SIG-M5 (cell line): ENCODE measurements around the gene TSSK2.
A peak's percentile ranks its signal among the peaks of the same experiment; 100 is the strongest.

Experiments
- DNase-seq: peaks from one replicate; lab custom pipeline; 2025; lab: John Stamatoyannopoulos, UW

TSSK2 gene

DNA sequence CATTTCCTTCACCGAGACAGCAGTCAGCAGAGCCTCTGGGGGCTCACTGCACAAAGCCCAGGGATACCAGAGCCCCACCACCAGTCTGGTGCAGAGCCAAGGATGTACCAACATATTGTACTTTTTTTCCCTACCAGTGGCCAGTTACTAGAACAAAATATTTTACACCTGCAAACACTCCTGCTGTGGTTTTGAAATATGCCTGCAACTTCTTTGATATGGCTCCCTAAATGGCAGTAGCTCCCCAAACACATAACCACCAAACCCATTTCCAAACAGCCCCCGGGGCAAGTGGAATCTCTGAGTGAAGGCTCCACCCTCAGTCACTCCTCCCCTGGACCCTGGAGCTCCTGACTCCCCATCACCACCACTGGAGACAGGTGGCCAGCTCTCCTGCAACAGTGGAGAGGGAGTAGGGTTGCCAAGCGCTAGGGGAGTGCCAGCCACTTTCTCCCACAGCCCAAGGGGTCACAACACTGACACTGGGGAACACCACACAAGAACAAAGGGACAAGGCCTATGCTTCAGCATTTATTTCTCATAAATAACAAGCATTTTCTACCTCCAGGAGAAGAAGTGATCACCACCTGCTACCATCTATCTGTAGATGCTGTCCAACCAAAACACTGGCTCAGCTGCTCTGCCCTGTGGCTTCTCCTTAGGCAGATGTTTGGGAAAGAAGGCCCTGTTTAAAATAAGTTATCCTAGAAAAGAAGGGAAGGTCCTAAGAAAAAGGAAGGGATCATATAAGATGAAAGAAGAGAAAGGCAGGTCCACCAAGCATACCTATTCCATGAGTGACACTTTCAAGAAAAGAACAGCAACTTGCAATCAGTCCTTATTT is 24.0 kb upstream of the TSSK2 start:
- DNase-seq: no peak

DNA sequence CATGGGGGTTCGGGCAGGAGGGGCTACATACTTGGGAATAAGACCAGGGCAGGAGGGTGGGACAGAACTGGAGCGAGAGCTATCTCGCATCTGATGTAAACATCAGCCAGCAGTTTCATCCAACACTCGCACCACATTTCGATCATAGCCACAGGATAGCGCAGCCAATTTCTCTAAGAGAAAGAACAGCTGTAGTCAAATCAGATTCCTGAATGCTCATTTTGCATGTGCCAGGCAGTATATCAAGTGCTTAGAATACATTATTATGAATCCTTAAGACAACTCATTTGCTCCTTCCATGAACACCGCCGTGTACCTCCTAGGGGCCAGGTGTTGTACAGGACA is 23.4 kb upstream of the TSSK2 start:
- no peak for DNase-seq

DNA sequence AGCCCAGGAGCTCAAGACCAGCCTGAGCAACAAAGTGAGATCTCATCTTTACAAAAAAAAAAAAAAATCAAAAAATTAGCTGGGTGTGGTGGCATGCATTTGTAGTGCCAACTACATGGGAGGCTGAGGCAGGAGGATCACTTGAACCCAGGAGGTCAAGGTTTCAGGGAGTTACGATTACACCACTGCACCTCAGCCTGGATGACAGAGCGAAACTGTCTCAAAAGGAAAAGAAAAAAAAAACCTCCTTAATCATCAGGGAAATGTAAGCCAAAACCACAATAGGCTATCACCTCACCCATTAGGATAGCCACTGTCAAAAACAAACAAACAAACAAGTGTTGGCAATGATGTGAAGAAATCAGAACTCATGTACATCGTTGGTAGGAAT is 22.3 kb upstream of the TSSK2 start:
- DNase-seq: no peak

DNA sequence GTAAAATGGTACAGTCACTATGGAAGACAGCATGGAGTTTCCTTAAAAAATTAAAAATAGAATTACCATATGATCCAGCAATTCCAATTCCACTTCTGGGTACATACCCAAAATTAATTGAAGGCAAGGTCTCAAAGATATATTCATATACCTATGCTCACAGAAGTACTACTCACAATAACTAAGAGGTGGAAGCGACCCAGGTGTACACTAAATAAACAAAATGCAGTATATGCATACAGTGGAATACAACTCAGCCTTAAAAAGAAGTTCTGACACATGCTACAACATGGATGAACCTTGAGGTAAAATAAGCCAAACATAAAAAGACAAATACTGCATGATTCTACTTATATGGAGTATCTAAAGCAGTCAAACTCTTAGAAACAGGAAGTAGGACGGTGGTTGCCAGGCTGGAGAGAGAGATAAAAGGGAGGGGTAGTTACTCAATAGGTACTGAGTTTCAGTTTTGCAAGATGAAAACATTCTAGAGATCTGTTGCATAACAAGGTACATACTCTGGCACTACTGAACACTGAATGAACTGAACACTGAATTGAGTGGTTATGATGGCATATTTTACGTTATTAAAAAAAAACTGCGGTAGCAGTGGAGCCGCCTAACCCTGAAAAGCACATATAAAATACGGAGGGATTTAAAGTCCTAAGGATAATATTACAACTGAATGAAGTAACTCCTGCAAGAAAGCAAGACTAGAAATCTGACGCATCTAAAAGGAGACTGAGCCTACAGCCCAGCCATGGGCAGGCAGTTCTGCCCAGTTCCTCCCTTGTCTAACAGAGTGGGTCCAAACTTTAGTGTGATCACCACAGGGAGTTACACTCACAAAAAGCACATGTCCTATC is 21.7 kb upstream of the TSSK2 start:
- peak; percentile 94 for DNase-seq

DNA sequence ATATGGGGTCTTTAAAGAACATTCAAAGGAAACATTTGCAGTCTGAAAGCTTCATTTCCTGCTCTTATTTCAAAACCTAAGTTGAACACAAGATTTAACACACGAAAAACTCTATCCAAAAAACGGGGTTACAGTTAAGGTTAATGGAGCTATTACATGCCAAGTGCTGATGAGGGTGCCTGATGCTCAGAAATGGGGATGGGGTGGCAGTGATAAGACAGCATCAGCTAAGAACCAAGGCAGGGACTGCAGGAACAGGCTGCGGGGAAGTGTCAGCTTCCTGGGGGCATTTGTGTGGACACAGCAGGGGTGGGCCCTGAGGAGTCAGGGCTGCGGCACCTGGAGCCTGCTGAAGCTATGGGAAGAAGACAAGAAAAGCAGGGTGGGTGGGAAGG is 21.0 kb upstream of the TSSK2 start:
- no peak for DNase-seq

DNA sequence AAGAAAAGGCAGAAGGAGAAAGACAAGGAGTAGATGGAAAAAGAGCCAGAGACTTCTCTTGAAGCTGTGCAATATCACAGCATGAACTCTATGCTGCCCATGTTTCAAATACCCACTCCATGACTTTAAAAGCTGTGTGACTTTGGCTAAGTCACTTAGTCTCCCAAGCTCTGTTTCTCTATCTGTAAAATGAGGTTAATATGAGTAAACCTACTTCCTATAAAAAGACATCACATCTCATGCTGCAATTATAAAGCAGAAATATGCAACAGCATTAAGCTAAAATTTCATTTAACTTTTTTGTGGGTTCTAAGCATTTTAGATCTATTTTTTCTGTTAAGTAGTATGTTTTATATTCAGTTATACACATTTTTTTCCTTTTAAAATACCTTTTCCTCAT is 20.5 kb upstream of the TSSK2 start:
- DNase-seq: no peak

DNA sequence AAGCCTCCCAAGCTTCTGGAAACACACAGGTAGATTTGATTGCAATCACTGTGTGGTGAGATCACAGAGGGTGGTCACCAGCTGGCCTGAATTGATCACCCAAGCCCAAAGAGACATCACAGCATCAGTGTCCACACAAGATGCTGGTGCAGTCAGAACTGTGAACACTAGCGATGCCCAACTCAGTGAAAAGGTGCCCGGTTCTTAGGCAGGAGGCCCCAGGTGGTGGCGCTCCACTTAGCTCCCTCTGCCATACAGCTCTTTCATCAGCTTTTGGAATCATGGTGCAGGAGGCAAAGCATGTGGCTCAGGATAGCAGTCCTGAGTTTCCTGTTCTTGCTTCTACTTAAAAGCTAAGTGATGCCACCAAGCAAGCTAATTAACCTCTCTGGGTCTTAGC is 20.0 kb upstream of the TSSK2 start:
- no peak for DNase-seq

DNA sequence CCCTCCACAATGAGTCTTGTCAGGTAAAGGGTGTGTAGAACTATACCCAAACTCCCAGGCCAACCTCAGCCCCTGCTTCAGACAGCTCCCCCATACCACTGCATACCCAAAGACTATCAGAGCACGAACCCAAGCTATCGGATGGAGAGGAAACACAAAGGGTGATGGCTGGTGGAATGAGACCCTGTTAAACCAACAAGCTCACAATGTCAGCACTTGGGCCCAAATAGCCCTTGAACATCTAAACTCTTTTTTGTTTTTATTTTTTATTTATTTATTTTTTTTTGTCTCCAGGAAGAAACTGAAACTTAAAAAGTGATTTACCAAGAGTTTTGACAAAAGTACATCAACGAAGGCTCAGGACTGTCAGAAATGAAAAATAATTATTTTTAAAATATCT is 19.5 kb upstream of the TSSK2 start:
- no peak for DNase-seq

DNA sequence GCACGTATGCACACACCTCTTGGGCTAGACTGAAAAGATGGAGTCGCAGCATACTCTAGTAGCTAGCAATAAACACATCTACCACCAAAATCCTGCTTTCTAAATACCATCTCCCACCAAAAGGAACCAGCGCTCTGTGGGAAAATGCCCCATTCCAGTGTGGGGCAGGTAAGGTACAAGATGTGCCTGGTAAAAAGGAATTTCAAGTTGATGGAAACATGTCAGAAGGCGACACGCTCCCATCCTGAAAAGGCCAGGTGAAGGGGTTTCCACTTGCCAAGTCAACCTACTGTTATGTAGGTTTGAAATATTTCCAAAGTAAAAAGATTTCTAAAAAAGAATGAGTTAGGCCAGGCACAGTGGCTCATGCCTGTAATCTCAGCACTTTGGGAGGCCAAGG is 17.7 kb upstream of the TSSK2 start:
- DNase-seq: no peak

DNA sequence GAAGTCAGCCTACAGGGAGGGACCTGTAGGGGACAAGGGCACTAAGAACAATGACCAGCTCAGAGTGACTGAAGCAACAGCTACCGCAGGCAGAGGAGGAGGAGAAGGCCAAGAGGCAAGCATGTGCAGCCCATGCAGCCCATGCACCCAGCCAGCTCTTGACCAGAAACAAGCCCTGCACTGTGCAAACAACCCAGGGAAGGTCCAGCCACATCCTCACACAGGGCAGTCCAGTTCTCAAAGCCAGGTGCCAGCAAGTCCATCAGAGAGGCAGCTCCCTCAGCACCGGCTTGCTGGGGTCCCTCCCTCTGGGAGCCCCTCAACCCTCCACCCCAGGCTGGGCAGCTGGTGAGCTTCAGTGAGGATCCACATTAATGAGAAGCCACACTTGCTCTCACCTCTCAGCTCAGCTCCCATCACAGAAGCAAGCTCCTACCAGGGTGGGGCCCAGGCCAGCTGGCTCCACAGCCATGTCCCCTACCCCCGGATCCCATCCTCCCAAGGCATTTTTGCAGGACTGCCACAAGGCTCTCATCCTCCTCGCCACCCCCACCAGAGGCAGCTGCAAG is 16.0 kb upstream of the TSSK2 start:
- no peak for DNase-seq

DNA sequence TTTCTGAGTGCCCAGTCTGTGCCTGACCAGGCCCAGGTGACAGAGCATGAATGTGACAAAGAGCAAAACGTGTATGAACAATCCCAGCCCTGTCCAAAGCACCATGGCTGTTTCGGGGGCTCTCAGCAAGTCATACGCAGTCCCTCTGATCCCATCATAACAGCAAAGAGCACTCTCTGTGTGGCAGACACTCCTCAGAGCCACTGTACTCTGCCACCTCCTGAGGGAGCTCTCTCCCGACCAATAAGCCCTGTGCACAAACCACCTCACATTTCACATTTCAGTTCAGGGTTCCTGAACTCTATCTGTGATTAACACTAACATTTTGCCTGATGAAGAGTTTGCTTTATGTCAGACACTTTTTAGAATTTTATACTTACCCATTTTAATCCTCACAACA is 15.5 kb upstream of the TSSK2 start:
- DNase-seq: no peak

DNA sequence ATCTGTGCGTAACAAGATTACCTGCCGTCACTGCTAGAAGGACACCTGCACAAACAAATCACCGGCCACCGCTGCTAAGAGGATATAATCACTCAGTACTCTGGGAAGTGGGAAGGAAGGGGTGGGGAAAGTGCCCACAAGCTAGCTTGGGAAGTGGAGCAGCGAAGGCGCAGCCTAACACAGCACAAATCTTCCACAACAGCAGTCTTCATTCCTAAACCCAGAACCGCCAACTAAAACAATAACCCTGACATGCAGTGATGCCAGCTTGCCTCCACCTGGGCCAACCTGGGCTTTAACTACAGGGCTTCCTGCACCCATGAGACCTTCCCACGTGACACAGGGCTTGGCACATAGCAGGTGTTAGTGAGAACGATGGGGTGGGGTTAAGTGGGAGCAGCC is 14.0 kb upstream of the TSSK2 start:
- no peak for DNase-seq

DNA sequence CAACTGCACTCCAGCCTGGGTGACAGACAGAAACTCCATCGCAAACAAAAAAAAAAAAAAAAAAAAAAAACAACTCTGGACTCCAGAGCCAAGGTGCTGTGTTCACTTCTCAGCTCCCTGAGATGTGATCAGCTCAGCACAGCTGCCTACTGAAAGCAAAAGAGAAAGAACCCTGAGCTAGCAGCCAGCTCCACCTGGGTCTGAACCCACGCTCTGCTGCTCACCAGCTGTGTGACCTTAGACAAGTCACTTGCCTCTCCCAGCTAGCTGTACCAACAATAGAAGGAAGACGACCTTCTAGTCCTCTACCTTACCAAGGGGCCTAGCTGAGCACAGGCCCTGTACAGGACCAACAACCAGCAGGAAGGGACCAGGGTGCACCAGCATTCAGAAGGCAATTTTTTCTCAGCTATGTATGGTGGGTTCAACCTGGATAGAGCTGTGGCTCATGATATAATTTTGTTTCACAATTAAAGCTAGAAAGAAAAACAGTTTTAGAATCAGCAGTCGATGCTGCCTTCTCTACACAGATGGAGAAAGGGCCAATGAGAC is 12.7 kb upstream of the TSSK2 start:
- DNase-seq: no peak

DNA sequence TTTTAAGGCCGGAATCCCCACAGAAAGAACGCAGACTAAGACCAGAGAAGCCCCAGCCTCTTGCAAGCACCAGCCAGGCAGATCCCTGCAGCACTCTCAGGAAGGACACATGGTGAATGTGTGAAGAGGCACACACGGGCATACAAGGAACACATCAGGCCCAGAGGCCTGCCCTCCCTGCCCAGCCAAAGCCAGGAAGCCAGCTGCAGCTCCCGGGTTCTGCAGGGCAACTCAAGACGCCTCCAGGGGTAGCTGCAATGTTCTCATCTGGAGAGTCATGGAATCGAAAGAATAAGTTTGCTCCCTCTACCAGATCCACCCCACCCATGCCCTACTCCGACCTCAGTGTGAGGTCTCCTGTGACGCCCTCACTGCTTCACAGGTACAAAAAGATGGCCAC is 11.2 kb upstream of the TSSK2 start:
- DNase-seq: no peak

DNA sequence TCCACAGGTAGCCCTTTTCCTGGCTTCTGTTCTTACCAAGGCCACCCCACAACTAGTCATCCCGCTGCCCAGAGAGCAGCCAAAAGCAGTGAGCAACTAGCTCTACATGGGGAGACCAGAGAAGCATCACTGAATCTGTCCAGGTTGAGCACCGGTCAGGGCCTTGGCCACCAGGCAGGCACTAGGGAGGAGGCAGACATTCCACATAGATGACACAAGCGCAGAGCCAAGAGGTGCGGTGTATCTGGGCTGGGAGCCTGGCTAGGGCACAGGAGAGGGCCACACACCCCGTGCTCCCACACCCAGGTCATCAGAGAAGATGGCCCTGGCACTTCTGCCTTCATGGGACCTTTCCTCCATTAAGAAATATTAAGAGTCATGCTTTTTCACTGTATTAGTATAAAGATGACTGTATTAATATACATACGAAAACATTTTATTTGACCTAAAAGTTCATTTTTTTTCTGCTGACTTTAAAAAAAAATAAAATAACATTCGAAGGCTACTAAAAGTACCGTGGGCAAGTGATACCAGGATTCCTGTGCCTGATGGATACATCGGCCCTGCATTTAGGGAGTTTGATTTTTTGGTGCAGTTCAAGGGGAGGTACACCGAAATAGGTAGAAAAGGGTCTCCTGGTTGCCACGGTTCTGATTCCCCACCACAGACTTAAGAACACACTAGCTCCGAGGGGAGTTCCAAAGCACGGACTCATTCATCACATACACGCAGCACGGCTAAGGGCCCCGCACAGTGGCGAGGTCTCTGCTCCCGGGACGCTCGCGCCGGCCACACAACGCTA is 10.1 kb upstream of the TSSK2 start:
- DNase-seq: no peak

DNA sequence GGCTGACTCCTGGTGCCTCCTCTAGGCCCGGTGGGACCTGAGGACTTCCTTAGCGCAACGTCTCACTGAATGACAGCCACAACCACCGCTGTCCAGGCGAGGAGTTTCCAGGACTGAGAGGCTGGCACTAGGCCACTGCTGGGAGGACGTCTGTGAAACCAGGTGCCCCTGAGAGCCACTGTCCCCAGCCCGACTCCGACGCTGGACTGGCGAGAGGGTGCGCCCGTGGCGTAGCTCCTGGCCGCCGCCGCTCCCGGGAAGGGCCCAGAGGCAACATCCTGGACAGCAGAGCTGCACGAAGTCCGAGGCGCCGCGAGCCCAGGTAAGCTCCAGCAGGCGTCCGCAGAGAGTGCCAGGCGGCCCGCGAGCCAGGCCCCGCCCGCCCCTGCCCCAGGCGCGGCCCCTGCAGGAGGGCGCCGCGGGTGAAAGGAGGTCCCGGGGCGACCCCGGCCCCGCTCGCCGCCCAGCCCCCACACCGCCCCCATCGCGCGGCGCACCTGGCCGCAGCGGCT is 9.4 kb upstream of the TSSK2 start:
- DNase-seq: no peak

DNA sequence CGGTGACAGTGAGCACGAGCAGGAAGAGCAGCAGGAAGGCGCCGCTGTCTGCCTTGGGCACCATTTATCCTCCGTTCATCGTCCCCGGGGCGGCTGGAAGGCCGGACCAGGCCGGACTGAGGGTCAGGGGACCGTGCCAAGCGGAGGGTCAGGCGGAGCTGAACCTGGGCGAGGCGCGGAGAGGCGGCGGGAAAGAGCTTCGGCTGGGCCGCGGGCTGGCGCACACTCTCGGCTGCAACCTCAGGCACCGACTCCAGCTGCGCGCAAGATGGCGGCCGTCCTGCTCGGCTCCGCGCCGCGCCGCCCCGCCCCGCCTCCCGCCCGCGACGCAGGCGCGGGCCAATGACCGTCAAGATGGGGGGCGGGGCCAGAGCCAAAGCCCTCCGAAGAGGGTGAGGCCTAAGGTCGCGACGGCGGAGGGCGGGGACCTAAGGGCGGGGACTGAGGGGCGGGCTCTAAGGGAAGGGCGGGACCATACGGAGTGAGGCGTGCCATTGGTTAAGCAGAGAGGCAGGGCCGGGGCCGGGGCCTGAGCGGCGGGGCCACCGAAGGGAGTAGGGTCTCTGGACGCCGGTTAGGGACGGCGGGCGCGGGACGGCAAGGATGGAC is 8.9 kb upstream of the TSSK2 start, which contains the start of gene DGCR2:
TSS of gene DGCR2 (minus strand) at position 270 of the 609 bp plus-strand sequence. CDS start at position 64, 206 bp downstream.
- DNase-seq: peak; percentile 43

DNA sequence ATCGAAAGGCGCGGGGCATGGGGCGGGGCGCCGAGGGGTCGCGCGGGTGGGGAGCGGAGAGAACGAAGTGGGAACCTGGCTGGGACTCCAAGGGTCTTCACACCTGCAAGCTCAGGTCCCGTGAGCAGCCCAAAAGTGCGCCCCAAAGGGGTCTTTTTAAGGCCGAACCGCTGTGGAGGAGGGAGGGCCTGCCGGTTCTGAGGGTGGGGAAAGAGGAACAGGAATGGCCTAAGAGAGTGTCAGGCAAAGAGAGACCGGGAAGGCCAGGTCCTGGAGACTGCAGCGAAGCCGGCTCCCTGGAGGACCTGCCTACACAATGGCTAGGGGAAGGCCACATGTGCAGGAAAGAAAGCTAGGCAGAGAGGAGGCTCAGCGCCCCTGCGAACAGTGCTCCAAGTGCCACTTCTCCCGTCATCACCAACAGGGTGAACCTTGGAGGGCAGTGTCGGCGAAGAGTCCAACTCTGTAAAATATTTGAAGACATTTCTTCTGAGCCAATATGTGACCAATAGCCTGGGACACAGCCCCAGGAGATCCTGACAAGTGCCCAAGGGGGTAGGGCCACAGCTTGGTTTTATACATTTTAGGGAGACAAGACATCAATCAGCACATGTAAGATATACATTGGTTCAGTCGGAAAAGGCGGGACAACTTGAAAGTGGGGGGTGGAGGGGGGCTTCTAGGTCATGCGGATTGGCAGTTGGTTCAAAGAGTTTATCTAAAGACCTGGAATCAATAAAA is 8.2 kb upstream of the TSSK2 start:
- DNase-seq: no peak

DNA sequence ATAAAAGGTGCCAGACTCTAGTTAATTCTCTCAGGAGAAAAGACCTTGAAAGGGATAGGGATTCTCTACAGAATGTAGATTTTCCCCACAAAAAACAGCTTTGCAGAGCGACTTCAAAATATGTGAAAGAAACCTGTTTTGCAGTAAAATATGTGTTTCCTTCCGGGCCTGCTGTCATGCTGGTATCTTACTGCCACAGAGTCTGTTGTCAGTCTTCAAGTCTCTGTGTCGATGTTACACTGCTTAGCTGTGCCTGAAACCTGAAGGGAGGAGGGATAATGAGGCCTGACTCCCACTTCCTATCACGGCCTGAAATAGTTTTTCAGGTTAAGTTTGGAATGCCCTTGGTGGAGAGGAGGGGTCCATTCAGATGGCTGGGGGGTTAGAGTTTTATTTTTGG is 7.2 kb upstream of the TSSK2 start:
- no peak for DNase-seq

DNA sequence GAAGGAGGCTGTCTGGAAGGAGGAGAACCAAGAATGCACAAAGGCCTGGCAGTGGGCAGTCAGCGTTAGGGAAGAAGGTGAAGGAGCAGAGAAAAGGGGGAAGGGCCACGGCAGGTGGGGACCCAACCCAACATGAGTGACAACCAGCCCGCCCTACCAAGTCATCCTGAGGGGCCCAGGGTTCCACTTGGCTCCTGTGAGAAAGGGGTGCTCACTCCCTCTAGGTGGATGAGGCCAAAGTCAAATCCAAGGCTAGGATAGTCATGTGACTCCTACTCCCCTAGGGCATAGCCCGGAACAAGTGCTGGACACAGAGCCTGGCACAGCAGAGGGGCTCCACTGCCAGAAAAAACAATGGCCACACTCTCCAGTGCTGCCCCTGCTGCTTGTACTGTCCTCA is 6.7 kb upstream of the TSSK2 start:
- DNase-seq: no peak

DNA sequence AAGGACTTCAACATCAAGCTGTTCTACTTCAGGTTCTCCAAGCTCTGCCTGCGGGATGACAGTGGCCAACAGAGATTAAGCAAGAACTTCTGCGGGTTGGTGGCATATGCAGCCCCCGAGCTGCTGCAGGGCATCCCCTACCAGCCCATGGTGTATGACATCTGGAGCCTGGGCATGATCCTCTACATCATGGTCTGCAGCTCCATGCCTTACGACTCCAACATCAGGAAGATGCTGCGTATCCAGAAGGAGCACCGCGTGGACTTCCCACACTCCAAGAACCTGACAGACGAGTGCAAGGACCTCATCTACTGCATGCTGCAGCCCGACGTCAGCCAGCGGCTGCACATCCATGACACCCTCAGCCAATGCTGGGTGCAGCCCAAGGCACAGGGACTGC is 6.1 kb upstream of the TSSK2 start:
- DNase-seq: no peak
